H1 (cell line): ENCODE results near the gene TDG. TPM values are rescaled to one million over a fixed set of nuclear protein-coding genes. Genes with fewer than 3 reads are reported as not detected.

Experiments
- CBX5 ChIP-seq: fragments of 300-800, 300-1000 bp; sonication (generic); IDR thresholded peaks from 2 replicates; pipeline ENCODE4 v1.7.1; 2016; ENCODE audit warnings: antibody characterized with exemption, low read length, low read depth
- GTF2F1 ChIP-seq: IDR thresholded peaks from 2 replicates; pipeline ENCODE4 v1.6.1; 2012; ENCODE audit warnings: low read depth, low read length, improper control_type of control experiment, borderline replicate concordance
- RNF2 ChIP-seq: fragments of 200-900, 300-1000 bp; sonication (generic); IDR thresholded peaks from 2 replicates; pipeline ENCODE4 v1.7.1; 2016; ENCODE audit warnings: borderline replicate concordance, low read depth, mild to moderate bottlenecking, antibody characterized with exemption, low read length; ENCODE audit not compliant: poor library complexity, severe bottlenecking; ENCODE audit errors: missing control alignments
- SRF ChIP-seq: IDR thresholded peaks from 2 replicates; pipeline ENCODE4 v1.6.1; 2011; ENCODE audit warnings: mild to moderate bottlenecking, low read depth, low read length, moderate library complexity
- polyA plus RNA-seq, 7 experiments: library from polyadenylated mRNA; depleted of rRNA in 3 of 7; stranded (reverse) in 5 of 7; unstranded in 2 of 7; fragments of >200 nt in 5 of 7; fragments of 200-250 nt in 2 of 7; gene quantifications; 1 replicate in 5 of 7; 2 replicates in 1 of 7; 4 replicates in 1 of 7; pipeline versions ENCODE4 v1.2.1 to v1.2.3, GENCODE V29; 2011 to 2013; ENCODE audit warnings: missing spikeins in 2 of 7, mixed read lengths in 2 of 7
- total RNA-seq: library from RNA; stranded (reverse); fragmentation: NEBNext Ultra II Directional; extraction: Animal tissue kit (Norgen Biotek cat#: 25700); gene quantifications from 2 replicates; pipeline ENCODE4 v1.2.1, GENCODE V29; 2021

TDG gene
- total and polyA plus RNA-seq, 2 of the 8 experiments (the other 6 are each of a cell fraction or from before 2014, with no cell fraction given) = 22.7 to 47.8 TPM

GRCh38 chr12:103930034-103930786 is 35.5 kb upstream of the TDG start, which contains the start of gene HSP90B1 (continued):
- no peak for TF ChIP-seq GTF2F1
- TF ChIP-seq RNF2 = no peak
- TF ChIP-seq SRF = no peak
- TF ChIP-seq CBX5 = no peak
